K562 (cell line): ENCODE results near the gene MSH3. TPM values are rescaled to one million over a fixed set of nuclear protein-coding genes. Genes with fewer than 3 reads are reported as not detected.

ENCODE experiments used
- ATAC-seq: fragments of 200-7000 bp; cut with Tn5 transposase; 3 replicates; pipeline ENCODE4 v1.9.1; 2020; ENCODE audit warnings: moderate library complexity
- BruUV-seq: library from RNA; stranded (reverse); fragments of 400-500 nt; replicated peaks from 2 replicates; lab custom pipeline; 2021; lab: Mats Ljungman, UMichigan
- CTCF ChIA-PET: fragments of 300-600 bp; formaldehyde crosslinking; extraction: SDS; loops from one replicate; lab custom pipeline; 2021; ENCODE audit warnings: low intra/inter-chr PET ratio; lab: Yijun Ruan, JAX
- POLR2A ChIA-PET: fragments of 300-600, 350-650 bp; sonication (Branson Sonifier 250); formaldehyde crosslinking; extraction: SDS; loops from one replicate; lab custom pipeline; 2021; ENCODE audit warnings: antibody characterized with exemption, inconsistent platforms; lab: Yijun Ruan, JAX
- DNase-seq, 4 experiments: peaks; one replicate each; pipeline versions ENCODE4 v3.0.0 to v3.0.0-alpha.2; 2011 to 2018; ENCODE audit warnings: low spot score in 3 of 4, mixed read lengths in 3 of 4; ENCODE audit errors: extremely low read depth in 1 of 4
- FAIRE-seq: peaks from 2 replicates; lab custom pipeline; 2011; peaks lifted over from hg19 to GRCh38; lab: Jason Lieb, UNC
- H2AFZ ChIP-seq: 2 replicates; pipeline ENCODE4 v1.6.0; 2011; ENCODE audit warnings: low read depth, low read length, control low read depth, inconsistent platforms
- H3K27ac ChIP-seq: fragments of 200-600 bp; 3 replicates; pipeline ENCODE4 v1.8.0; 2011; ENCODE audit warnings: low read depth, mild to moderate bottlenecking, control low read depth, inconsistent platforms, low read length, moderate library complexity, mixed read lengths; ENCODE audit errors: extremely low read depth
- H3K27me3 ChIP-seq, 2 experiments: fragments of 300-600 bp in 1 of 2; 2 replicates in 1 of 2; 3 replicates in 1 of 2; pipeline versions ENCODE4 v1.6.0 to v1.8.0; 2011; ENCODE audit warnings: inconsistent platforms in 2 of 2, low read length in 2 of 2, mild to moderate bottlenecking in 1 of 2, mixed read lengths in 1 of 2, moderate library complexity in 1 of 2; ENCODE audit not compliant: control insufficient read depth in 2 of 2, insufficient read depth in 2 of 2
- H3K36me3 ChIP-seq: fragments of 300-600 bp; 3 replicates; pipeline ENCODE4 v1.8.0; 2011; ENCODE audit warnings: mild to moderate bottlenecking, low read length, inconsistent platforms; ENCODE audit not compliant: control insufficient read depth, insufficient read depth
- H3K4me1 ChIP-seq, 2 experiments: fragments of 200-600 bp in 1 of 2; replicated peaks in 1 of 2; 2 replicates in 1 of 2; 3 replicates in 1 of 2; pipeline versions ENCODE4 v1.5.1 to v1.8.0; 2011; ENCODE audit warnings: inconsistent platforms in 2 of 2, low read length in 2 of 2, mild to moderate bottlenecking in 1 of 2, mixed read lengths in 1 of 2, moderate library complexity in 1 of 2; ENCODE audit not compliant: control insufficient read depth in 2 of 2, insufficient read depth in 2 of 2
- H3K4me2 ChIP-seq: 2 replicates; pipeline ENCODE4 v1.6.1; 2011; ENCODE audit warnings: low read length, control low read depth, inconsistent platforms, mixed read lengths; ENCODE audit not compliant: insufficient read depth
- H3K4me3 ChIP-seq: fragments of 200-600 bp; sonication (generic), shearing (Covaris generic); 2 replicates; pipeline ENCODE4 v1.5.1; 2016; ENCODE audit warnings: control low read depth, inconsistent platforms
- H3K79me2 ChIP-seq: fragments of 200-600 bp; 3 replicates; pipeline ENCODE4 v1.8.0; 2011; ENCODE audit warnings: low read length, inconsistent platforms; ENCODE audit not compliant: control insufficient read depth, insufficient read depth
- H3K9ac ChIP-seq, 2 experiments: 2 replicates each; pipeline versions ENCODE4 v1.6.0 to v1.6.1; 2011; ENCODE audit warnings: low read depth in 2 of 2, low read length in 2 of 2, control low read depth in 1 of 2, inconsistent platforms in 1 of 2, mild to moderate bottlenecking in 1 of 2, mixed read lengths in 1 of 2; ENCODE audit not compliant: insufficient read depth in 1 of 2
- H3K9me1 ChIP-seq: one replicate; pipeline ENCODE4 v1.6.0; 2011; ENCODE audit warnings: inconsistent platforms, mild to moderate bottlenecking, low read length, moderate library complexity; ENCODE audit not compliant: control insufficient read depth, insufficient read depth
- H3K9me3 ChIP-seq: replicated peaks from 2 replicates; pipeline ENCODE4 v1.5.1; 2011; ENCODE audit warnings: low read depth, low read length, inconsistent platforms; ENCODE audit not compliant: control insufficient read depth, insufficient read depth
- H4K20me1 ChIP-seq: replicated peaks from 2 replicates; pipeline ENCODE4 v1.6.1; 2011; ENCODE audit warnings: low read length, inconsistent platforms, mixed read lengths; ENCODE audit not compliant: control insufficient read depth, insufficient read depth
- BRF1 ChIP-seq: IDR thresholded peaks from 3 replicates; pipeline ENCODE4 v1.6.1; 2011; ENCODE audit warnings: borderline replicate concordance, mild to moderate bottlenecking; ENCODE audit not compliant: insufficient read length; ENCODE audit errors: extremely low read depth
- COPS2 ChIP-seq: fragments of 450-650 bp; conservative IDR thresholded peaks from 2 replicates; pipeline ENCODE4 v1.6.1; 2016; ENCODE audit warnings: mild to moderate bottlenecking, moderate library complexity
- GTF2F1 ChIP-seq: IDR thresholded peaks from 2 replicates; pipeline ENCODE4 v1.6.1; 2011; ENCODE audit warnings: low read depth, low read length, improper control_type of control experiment
- PCBP2 ChIP-seq: fragments of 200-400 bp; formaldehyde crosslinking; IDR thresholded peaks from 2 replicates; pipeline ENCODE4 v1.6.1; 2018; ENCODE audit warnings: low read length, low read depth, mild to moderate bottlenecking, moderate library complexity; ENCODE audit not compliant: poor library complexity, severe bottlenecking
- SREBF1 ChIP-seq: fragments of 150-350 bp; IDR thresholded peaks from 2 replicates; pipeline ENCODE4 v1.6.1; 2014; ENCODE audit warnings: antibody characterized with exemption, low read depth, low read length, borderline replicate concordance
- TBP ChIP-seq: optimal IDR thresholded peaks from 2 replicates; pipeline ENCODE3; 2011; ENCODE audit warnings: low read depth, low read length, improper control_type of control experiment
- ZNF311 ChIP-seq: fragments of 250-450 bp; sonication (Bioruptor Pico); IDR thresholded peaks from 2 replicates; pipeline ENCODE4 v1.4.0; 2020; ENCODE audit warnings: mild to moderate bottlenecking, moderate library complexity
- ZNF347 ChIP-seq: fragments of 450-650 bp; formaldehyde crosslinking; IDR thresholded peaks from 2 replicates; pipeline ENCODE4 v1.4.0; 2020; ENCODE audit warnings: low read depth, mild to moderate bottlenecking, moderate library complexity
- ZNF785 ChIP-seq: fragments of 250-450 bp; sonication (Bioruptor Pico); IDR thresholded peaks from 2 replicates; pipeline ENCODE4 v1.4.0; 2020; ENCODE audit warnings: mild to moderate bottlenecking
- WGBS: fragments of 100-300 bp; shearing (Covaris generic); methylation state at CpG from one replicate; pipeline ENCODE4 v1.1.6; 2016; ENCODE audit warnings: low coverage, mixed read lengths; ENCODE audit not compliant: insufficient coverage; ENCODE audit errors: missing lambda C conversion rate; 5-methylcytosine and 5-hydroxymethylcytosine counted together
- in situ Hi-C: fragments of 300-500 bp; cut with MboI; formaldehyde crosslinking; loops from 4 replicates; pipeline ENCODE4 v1.15.0; 2018; ENCODE audit warnings: inconsistent platforms, mixed read lengths
- intact Hi-C: fragments of 100-400 bp; cut with micrococcal nuclease; formaldehyde crosslinking; loops from 2 replicates; pipeline ENCODE4 v1.14.2; 2022
- polyA plus RNA-seq, 8 experiments: library from polyadenylated mRNA; depleted of rRNA in 4 of 8; stranded (reverse) in 5 of 8; unstranded in 3 of 8; fragments of >200 nt; fragmentation: Nextera tagmentation in 2 of 8; fragmentation: Illumina TruSeq in 1 of 8; extraction: Ambion mirVana in 2 of 8; extraction: Trizol in 1 of 8; gene quantifications; 2 replicates each; pipeline versions ENCODE4 v1.2.1 to v1.2.3, GENCODE V29; 2011 to 2014; ENCODE audit warnings: inconsistent platforms in 1 of 8, missing spikeins in 1 of 8
- total RNA-seq, 7 experiments: library from RNA; depleted of rRNA in 6 of 7; stranded (reverse); fragments of >200 nt in 6 of 7; fragmentation: Illumina TruSeq in 2 of 7; extraction: Trizol in 2 of 7; gene quantifications; 2 replicates each; pipeline versions ENCODE4 v1.2.1 to v1.2.3, GENCODE V29; 2011 to 2021; ENCODE audit warnings: low replicate concordance in 1 of 7
- TF ChIP-seq, protein P1 (sequence below): sonication (generic); formaldehyde crosslinking; IDR thresholded peaks from 2 replicates; pipeline ENCODE4 v1.8.0; 2022; ENCODE audit warnings: mild to moderate bottlenecking, missing genetic modification reagents
- TF ChIP-seq, protein P2 (sequence below): sonication (generic); formaldehyde crosslinking; IDR thresholded peaks from 2 replicates; pipeline ENCODE4 v1.4.0; 2020; ENCODE audit warnings: mild to moderate bottlenecking, missing genetic modification reagents
- TF ChIP-seq, protein P3 (sequence below): sonication (generic); formaldehyde crosslinking; IDR thresholded peaks from 2 replicates; pipeline ENCODE4 v1.5.0; 2020; ENCODE audit warnings: missing genetic modification reagents

Gene MSH3
- total and polyA plus RNA-seq, 9 of the 15 experiments (the other 6 are each of a cell fraction or from before 2014, with no cell fraction given) = 3.9 to 17.2 (median 13.2) TPM

DNA sequence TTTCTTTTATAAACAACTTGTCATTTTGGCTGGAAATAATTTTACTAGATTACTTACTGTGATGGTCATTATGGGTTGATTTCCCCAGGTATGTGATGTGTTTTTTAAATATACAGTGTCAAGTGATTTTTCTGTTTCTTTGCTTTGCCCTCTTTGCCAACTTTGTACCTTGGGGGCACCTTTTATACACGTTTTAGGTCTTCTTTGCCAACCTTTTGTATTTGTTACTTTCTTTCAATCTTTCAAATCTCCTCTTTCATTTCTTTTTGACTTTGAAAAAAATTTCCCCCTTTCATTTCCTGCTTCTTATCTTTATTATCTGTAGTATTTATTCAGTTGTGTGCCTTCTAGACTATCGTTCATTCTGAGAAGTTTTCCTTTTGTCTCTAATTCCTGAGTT lies 65.7 kb downstream of the MSH3 start:
- no peaks in the 10 kb centered on the region for H3K9me3 ChIP-seq
- H4K20me1 ChIP-seq = no peaks in the 10 kb centered on the region
- ATAC-seq = no peak
- FAIRE-seq = no peak
- no TSS peak for BruUV-seq
- no peak overlapping the region for H3K27ac ChIP-seq
- no peaks in the 10 kb centered on the region for H3K4me1 ChIP-seq
- no peaks in the 10 kb centered on the region for H3K79me2 ChIP-seq
- DNase-seq = no peak
- no peaks in the 10 kb centered on the region for H3K27me3 ChIP-seq
- no peaks in the 10 kb centered on the region; the same call in 1 of the 3 replicates for H3K36me3 ChIP-seq
- in situ Hi-C loops (no loop called here), intact Hi-C loops (no loop called here)
- H3K4me2 ChIP-seq = no peak overlapping the region
- no peaks in the 10 kb centered on the region for H3K9me1 ChIP-seq
- ChIA-PET CTCF (no interaction called here), POLR2A (no interaction called here)
- TF ChIP-seq, protein P1, sequence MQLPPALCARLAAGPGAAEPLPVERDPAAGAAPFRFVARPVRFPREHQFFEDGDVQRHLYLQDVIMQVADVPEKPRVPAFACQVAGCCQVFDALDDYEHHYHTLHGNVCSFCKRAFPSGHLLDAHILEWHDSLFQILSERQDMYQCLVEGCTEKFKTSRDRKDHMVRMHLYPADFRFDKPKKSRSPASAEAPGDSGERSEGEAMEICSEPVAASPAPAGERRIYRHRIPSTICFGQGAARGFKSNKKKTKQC = no peak
- TF ChIP-seq BRF1 = no peak
- TF ChIP-seq COPS2 = no peak
- TF ChIP-seq, protein P2, sequence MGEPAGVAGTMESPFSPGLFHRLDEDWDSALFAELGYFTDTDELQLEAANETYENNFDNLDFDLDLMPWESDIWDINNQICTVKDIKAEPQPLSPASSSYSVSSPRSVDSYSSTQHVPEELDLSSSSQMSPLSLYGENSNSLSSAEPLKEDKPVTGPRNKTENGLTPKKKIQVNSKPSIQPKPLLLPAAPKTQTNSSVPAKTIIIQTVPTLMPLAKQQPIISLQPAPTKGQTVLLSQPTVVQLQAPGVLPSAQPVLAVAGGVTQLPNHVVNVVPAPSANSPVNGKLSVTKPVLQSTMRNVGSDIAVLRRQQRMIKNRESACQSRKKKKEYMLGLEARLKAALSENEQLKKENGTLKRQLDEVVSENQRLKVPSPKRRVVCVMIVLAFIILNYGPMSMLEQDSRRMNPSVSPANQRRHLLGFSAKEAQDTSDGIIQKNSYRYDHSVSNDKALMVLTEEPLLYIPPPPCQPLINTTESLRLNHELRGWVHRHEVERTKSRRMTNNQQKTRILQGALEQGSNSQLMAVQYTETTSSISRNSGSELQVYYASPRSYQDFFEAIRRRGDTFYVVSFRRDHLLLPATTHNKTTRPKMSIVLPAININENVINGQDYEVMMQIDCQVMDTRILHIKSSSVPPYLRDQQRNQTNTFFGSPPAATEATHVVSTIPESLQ (CRISPR knock-in tag) = no peak
- no peak for TF ChIP-seq PCBP2
- TF ChIP-seq, protein P3, sequence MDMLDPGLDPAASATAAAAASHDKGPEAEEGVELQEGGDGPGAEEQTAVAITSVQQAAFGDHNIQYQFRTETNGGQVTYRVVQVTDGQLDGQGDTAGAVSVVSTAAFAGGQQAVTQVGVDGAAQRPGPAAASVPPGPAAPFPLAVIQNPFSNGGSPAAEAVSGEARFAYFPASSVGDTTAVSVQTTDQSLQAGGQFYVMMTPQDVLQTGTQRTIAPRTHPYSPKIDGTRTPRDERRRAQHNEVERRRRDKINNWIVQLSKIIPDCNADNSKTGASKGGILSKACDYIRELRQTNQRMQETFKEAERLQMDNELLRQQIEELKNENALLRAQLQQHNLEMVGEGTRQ (CRISPR knock-in tag) = no peak
- TF ChIP-seq TBP = no peak
- no peak for TF ChIP-seq GTF2F1
- TF ChIP-seq ZNF311 (CRISPR knock-in tag) = no peak
- TF ChIP-seq ZNF785 (CRISPR knock-in tag) = no peak
- TF ChIP-seq ZNF347 (CRISPR knock-in tag) = no peak
- TF ChIP-seq SREBF1 = no peak
- no peak overlapping the region for H2AFZ ChIP-seq
- H3K9ac ChIP-seq = no peak overlapping the region
- 24% methylated on average over 2 of the region's 2 CpGs for WGBS
- no peak overlapping the region for H3K4me3 ChIP-seq
